ENCODE results near the gene DACH1.

Gene DACH1

GRCh38 chr13:71474936-71475335 is 392.1 kb downstream of the DACH1 start:
- no peak for DNase-seq

GRCh38 chr13:71469626-71470025 is 397.4 kb downstream of the DACH1 start:
- no peak for DNase-seq

GRCh38 chr13:71464686-71465085 is 402.3 kb downstream of the DACH1 start:
- DNase-seq, result no peak

- no peak for DNase-seq
Observed at GRCh38 chr13:71461892-71462291, 405.1 kb downstream of the DACH1 start.

GRCh38 chr13:71460211-71460610 is 406.8 kb downstream of the DACH1 start:
- DNase-seq, result no peak

GRCh38 chr13:71459708-71460107 is 407.3 kb downstream of the DACH1 start:
- DNase-seq, result no peak

GRCh38 chr13:71457645-71458044 is 409.4 kb downstream of the DACH1 start:
- DNase-seq, result no peak

GRCh38 chr13:71456136-71456535 is 410.9 kb downstream of the DACH1 start:
- no peak for DNase-seq

GRCh38 chr13:71454509-71454908 is 412.5 kb downstream of the DACH1 start:
- no peak for DNase-seq

- DNase-seq, result no peak
Observed at GRCh38 chr13:71448080-71448630, 418.8 kb downstream of the DACH1 start.

- no peak for DNase-seq
Observed at GRCh38 chr13:71437704-71438103, 429.3 kb downstream of the DACH1 start.

- no peak for DNase-seq
Observed at GRCh38 chr13:71430681-71431080, 436.3 kb downstream of the DACH1 start.

GRCh38 chr13:71417205-71417604 is 449.8 kb downstream of the DACH1 start:
- DNase-seq, result no peak

- DNase-seq, result no peak
Observed at GRCh38 chr13:71412231-71412630, 454.8 kb downstream of the DACH1 start.

GRCh38 chr13:71408416-71408815 is 458.6 kb downstream of the DACH1 start:
- no peak for DNase-seq

GRCh38 chr13:71399631-71400215 is 467.3 kb downstream of the DACH1 start:
- no peak for DNase-seq

GRCh38 chr13:71396149-71396548 is 470.9 kb downstream of the DACH1 start:
- DNase-seq, result no peak

- DNase-seq, result no peak
Observed at GRCh38 chr13:71395053-71395452, 472.0 kb downstream of the DACH1 start.

- DNase-seq, result no peak
Observed at GRCh38 chr13:71394176-71394575, 472.8 kb downstream of the DACH1 start.
